HEK293 (cell line): ENCODE results near the gene C20orf144.

ENCODE experiments used
- CTCF ChIA-PET: fragments of 350-600 bp; formaldehyde crosslinking; extraction: SDS; loops from one replicate; lab custom pipeline; 2021; ENCODE audit warnings: antibody characterized with exemption; lab: Yijun Ruan, JAX
- POLR2A ChIA-PET: fragments of 300-600 bp; formaldehyde crosslinking; extraction: SDS; loops from one replicate; lab custom pipeline; 2020; ENCODE audit warnings: antibody characterized with exemption, inconsistent platforms; lab: Yijun Ruan, JAX
- H3K27ac ChIP-seq: fragments of 200-500 bp; sonication (Bioruptor generic); 2 replicates; pipeline ENCODE4 v1.5.1; 2014; ENCODE audit warnings: low read depth, low read length, control low read depth, inconsistent platforms; ENCODE audit errors: extremely low read depth
- H3K36me3 ChIP-seq, 2 experiments: fragments of 200-500 bp in 1 of 2; sonication (Bioruptor generic) in 1 of 2; 1 replicate in 1 of 2; 2 replicates in 1 of 2; pipeline ENCODE4 v1.5.1; 2014 to 2017; ENCODE audit warnings: inconsistent platforms in 2 of 2, low read length in 2 of 2; ENCODE audit not compliant: control insufficient read depth in 2 of 2, insufficient read depth in 1 of 2
- H3K4me1 ChIP-seq: fragments of 200-500 bp; sonication (Bioruptor generic); 2 replicates; pipeline ENCODE4 v1.5.1; 2014; ENCODE audit warnings: mild to moderate bottlenecking, low read length, inconsistent platforms; ENCODE audit not compliant: control insufficient read depth, insufficient read depth
- H3K4me3 ChIP-seq: 2 replicates; pipeline ENCODE4 v1.5.1; 2011; ENCODE audit warnings: low read depth, mild to moderate bottlenecking, control low read depth, low read length, moderate library complexity
- H3K9me3 ChIP-seq: fragments of 200-500 bp; sonication (Bioruptor generic); 2 replicates; pipeline ENCODE4 v1.5.1; 2014; ENCODE audit warnings: low read depth, low read length, inconsistent platforms; ENCODE audit not compliant: control insufficient read depth, insufficient read depth
- KLF1 ChIP-seq: fragments of 450-650 bp; formaldehyde crosslinking; IDR thresholded peaks from 2 replicates; pipeline ENCODE4 v1.5.1; 2016; ENCODE audit warnings: missing biosample characterization, missing genetic modification characterization
- KLF7 ChIP-seq: fragments of 450-650 bp; formaldehyde crosslinking; IDR thresholded peaks from 2 replicates; pipeline ENCODE4 v1.5.1; 2016; ENCODE audit warnings: missing biosample characterization, missing genetic modification characterization, borderline replicate concordance
- PATZ1 ChIP-seq: fragments of 450-650 bp; formaldehyde crosslinking; IDR thresholded peaks from 2 replicates; pipeline ENCODE4 v1.5.1; 2016; ENCODE audit warnings: missing biosample characterization, missing genetic modification characterization
- PRDM2 ChIP-seq: fragments of 450-650 bp; formaldehyde crosslinking; IDR thresholded peaks from 2 replicates; pipeline ENCODE4 v1.5.1; 2016; ENCODE audit warnings: missing biosample characterization, missing genetic modification characterization, borderline replicate concordance
- REST ChIP-seq: fragments of 450-650 bp; formaldehyde crosslinking; IDR thresholded peaks from 2 replicates; pipeline ENCODE4 v1.5.1; 2016; ENCODE audit warnings: missing biosample characterization, missing genetic modification characterization
- ZNF146 ChIP-seq: fragments of 450-650 bp; formaldehyde crosslinking; IDR thresholded peaks from 2 replicates; pipeline ENCODE4 v1.5.1; 2016; ENCODE audit warnings: missing biosample characterization, missing genetic modification characterization
- ZNF2 ChIP-seq: fragments of 450-650 bp; formaldehyde crosslinking; IDR thresholded peaks from 2 replicates; pipeline ENCODE4 v1.5.1; 2016; ENCODE audit warnings: missing biosample characterization, missing genetic modification characterization
- ZNF214 ChIP-seq: fragments of 450-650 bp; formaldehyde crosslinking; IDR thresholded peaks from 2 replicates; pipeline ENCODE4 v1.5.1; 2017; ENCODE audit warnings: missing biosample characterization, mild to moderate bottlenecking, missing genetic modification characterization, borderline replicate concordance
- ZNF23 ChIP-seq: fragments of 450-650 bp; formaldehyde crosslinking; IDR thresholded peaks from 2 replicates; pipeline ENCODE4 v1.5.1; 2016; ENCODE audit warnings: missing biosample characterization, missing genetic modification characterization, borderline replicate concordance
- ZNF292 ChIP-seq: fragments of 450-650 bp; formaldehyde crosslinking; IDR thresholded peaks from 2 replicates; pipeline ENCODE4 v1.5.1; 2016; ENCODE audit warnings: low read depth, missing biosample characterization, missing genetic modification characterization, borderline replicate concordance
- ZNF302 ChIP-seq: fragments of 450-650 bp; formaldehyde crosslinking; IDR thresholded peaks from 2 replicates; pipeline ENCODE4 v1.5.1; 2016; ENCODE audit warnings: missing biosample characterization, missing genetic modification characterization, low read depth
- ZNF341 ChIP-seq: fragments of 450-650 bp; formaldehyde crosslinking; IDR thresholded peaks from 2 replicates; pipeline ENCODE4; 2016; ENCODE audit warnings: low read depth, missing biosample characterization, missing genetic modification characterization
- ZNF426 ChIP-seq: fragments of 450-650 bp; formaldehyde crosslinking; IDR thresholded peaks from 2 replicates; pipeline ENCODE4 v1.5.1; 2017; ENCODE audit warnings: missing biosample characterization, missing genetic modification characterization, mild to moderate bottlenecking, inconsistent platforms, moderate library complexity
- ZNF433 ChIP-seq: fragments of 450-650 bp; formaldehyde crosslinking; IDR thresholded peaks from 2 replicates; pipeline ENCODE4 v1.5.1; 2016; ENCODE audit warnings: missing biosample characterization, missing genetic modification characterization, low read depth
- ZNF600 ChIP-seq: fragments of 450-650 bp; formaldehyde crosslinking; IDR thresholded peaks from 2 replicates; pipeline ENCODE4 v1.5.1; 2016; ENCODE audit warnings: missing biosample characterization, missing genetic modification characterization
- ZNF664 ChIP-seq: fragments of 450-650 bp; formaldehyde crosslinking; IDR thresholded peaks from 2 replicates; pipeline ENCODE4 v1.5.1; 2016; ENCODE audit warnings: missing biosample characterization, missing genetic modification characterization
- ZNF837 ChIP-seq: fragments of 450-650 bp; formaldehyde crosslinking; IDR thresholded peaks from 2 replicates; pipeline ENCODE4 v1.5.1; 2016; ENCODE audit warnings: missing biosample characterization, missing genetic modification characterization
- ZSCAN23 ChIP-seq: fragments of 450-650 bp; formaldehyde crosslinking; IDR thresholded peaks from 2 replicates; pipeline ENCODE4 v1.5.1; 2016; ENCODE audit warnings: missing biosample characterization, missing genetic modification characterization
- TF ChIP-seq, protein P1 (sequence below): fragments of 450-650 bp; formaldehyde crosslinking; IDR thresholded peaks from 2 replicates; pipeline ENCODE4 v1.5.1; 2016; ENCODE audit warnings: missing biosample characterization, missing genetic modification characterization

The C20orf144 gene

GRCh38 chr20:33660035-33660684, 2.0 kb upstream of the C20orf144 start:
- H3K4me1 ChIP-seq: no peaks in the 10 kb centered on the region
- CTCF ChIA-PET: no interaction called here
- H3K9me3 ChIP-seq: no peaks in the 10 kb centered on the region
- H3K4me3 ChIP-seq: no peak overlapping the region
- TF ChIP-seq ZNF146 (tag by site-specific recombination) (no peak), ZNF600 (tag by site-specific recombination) (peak; percentile 28; the same call in 1 of the 2 replicates)
- POLR2A ChIA-PET: no interaction called here
- no peak overlapping the region for H3K27ac ChIP-seq
- H3K36me3 ChIP-seq: peaks cover 0 to 47% of the 10 kb centered on the region in 2 experiments; a peak in 1 of 3 replicates

DNA sequence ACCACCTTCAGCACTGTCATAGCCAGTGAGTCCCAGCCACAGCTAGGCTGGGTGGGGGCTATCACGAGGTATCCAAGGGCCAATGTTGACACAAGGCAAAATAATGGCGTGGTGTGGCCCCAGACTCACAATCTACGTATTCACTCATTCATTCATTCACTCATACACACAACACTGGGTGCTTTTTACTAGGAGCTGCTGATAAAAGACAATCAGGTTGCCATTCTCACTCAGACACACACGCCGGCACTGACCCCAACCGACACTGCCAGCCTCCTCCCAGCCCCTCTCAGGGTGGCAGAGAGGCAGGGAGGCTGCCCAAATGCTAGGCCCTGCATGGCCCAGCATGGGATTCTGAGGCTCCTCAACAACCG, 1.5 kb upstream of the C20orf144 start:
- H3K36me3 ChIP-seq: peaks cover 0 to 47% of the 10 kb centered on the region in 2 experiments; a peak in 1 of 3 replicates

More for the DNA sequence above, 1.5 kb upstream of the C20orf144 start:
- ChIA-PET POLR2A (no interaction called here), CTCF (no interaction called here)
- Histone ChIP-seq H3K9me3 (no peaks in the 10 kb centered on the region), H3K4me3 (no peak overlapping the region), H3K4me1 (no peaks in the 10 kb centered on the region), H3K27ac (no peak overlapping the region)
- TF ChIP-seq ZNF302 (tag by site-specific recombination): no peak
- TF ChIP-seq ZNF2 (tag by site-specific recombination): no peak
- TF ChIP-seq PATZ1 (tag by site-specific recombination): no peak
- no peak for TF ChIP-seq ZNF292 (tag by site-specific recombination)
- TF ChIP-seq ZNF341: no peak
- TF ChIP-seq, protein P1, sequence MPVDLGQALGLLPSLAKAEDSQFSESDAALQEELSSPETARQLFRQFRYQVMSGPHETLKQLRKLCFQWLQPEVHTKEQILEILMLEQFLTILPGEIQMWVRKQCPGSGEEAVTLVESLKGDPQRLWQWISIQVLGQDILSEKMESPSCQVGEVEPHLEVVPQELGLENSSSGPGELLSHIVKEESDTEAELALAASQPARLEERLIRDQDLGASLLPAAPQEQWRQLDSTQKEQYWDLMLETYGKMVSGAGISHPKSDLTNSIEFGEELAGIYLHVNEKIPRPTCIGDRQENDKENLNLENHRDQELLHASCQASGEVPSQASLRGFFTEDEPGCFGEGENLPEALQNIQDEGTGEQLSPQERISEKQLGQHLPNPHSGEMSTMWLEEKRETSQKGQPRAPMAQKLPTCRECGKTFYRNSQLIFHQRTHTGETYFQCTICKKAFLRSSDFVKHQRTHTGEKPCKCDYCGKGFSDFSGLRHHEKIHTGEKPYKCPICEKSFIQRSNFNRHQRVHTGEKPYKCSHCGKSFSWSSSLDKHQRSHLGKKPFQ (tag by site-specific recombination): no peak
- no peak for TF ChIP-seq ZNF837 (tag by site-specific recombination)
- no peak for TF ChIP-seq ZNF664 (tag by site-specific recombination)
- TF ChIP-seq ZNF426: no peak
- TF ChIP-seq ZNF433 (tag by site-specific recombination): no peak
- TF ChIP-seq PRDM2 (tag by site-specific recombination): no peak
- no peak for TF ChIP-seq KLF1 (tag by site-specific recombination)
- TF ChIP-seq REST: no peak
- no peak for TF ChIP-seq KLF7 (tag by site-specific recombination)
- TF ChIP-seq ZNF23: no peak
- TF ChIP-seq ZNF214: no peak
- TF ChIP-seq ZSCAN23 (tag by site-specific recombination): no peak
